MM.1S (cell line): ENCODE results near the gene TJP1.

Experiments
- DNase-seq: peaks from one replicate; pipeline ENCODE4 v3.0.0-alpha.2; 2015
- H2AFZ ChIP-seq: fragments of 300-600 bp; sonication (generic); 2 replicates; pipeline ENCODE4 v1.6.0; 2016; ENCODE audit warnings: antibody characterized with exemption, low read length
- H3F3A ChIP-seq: fragments of 300-600 bp; sonication (generic); 2 replicates; pipeline ENCODE4 v1.6.1; 2016; ENCODE audit warnings: mild to moderate bottlenecking, antibody characterized with exemption, low read length, moderate library complexity, mixed read lengths; ENCODE audit not compliant: insufficient read depth
- H3K27ac ChIP-seq: fragments of 300-600 bp; sonication (generic); 2 replicates; pipeline ENCODE4 v1.5.1; 2016; ENCODE audit warnings: mild to moderate bottlenecking, low read length
- H3K27me3 ChIP-seq: fragments of 300-600 bp; sonication (generic); replicated peaks from 2 replicates; pipeline ENCODE4 v1.6.0; 2016; ENCODE audit warnings: low read length; ENCODE audit not compliant: insufficient read depth
- H3K36me3 ChIP-seq: fragments of 300-600 bp; sonication (generic); replicated peaks from 2 replicates; pipeline ENCODE4 v1.6.1; 2016; ENCODE audit warnings: mild to moderate bottlenecking, low read length, mixed read lengths; ENCODE audit not compliant: insufficient read depth
- H3K4me1 ChIP-seq: fragments of 300-600 bp; sonication (generic); 2 replicates; pipeline ENCODE4 v1.6.1; 2016; ENCODE audit warnings: low read length, mixed read lengths
- H3K4me2 ChIP-seq: fragments of 300-600 bp; sonication (generic); 2 replicates; pipeline ENCODE4 v1.6.0; 2016; ENCODE audit warnings: low read depth, low read length
- H3K4me3 ChIP-seq: fragments of 300-600 bp; sonication (generic); 2 replicates; pipeline ENCODE4 v1.5.1; 2016; ENCODE audit warnings: low read length, mixed read lengths
- H3K79me2 ChIP-seq: fragments of 300-600 bp; sonication (generic); 2 replicates; pipeline ENCODE4 v1.6.1; 2016; ENCODE audit warnings: mixed run types, low read length, mixed read lengths
- H3K9ac ChIP-seq: fragments of 300-600 bp; sonication (generic); 2 replicates; pipeline ENCODE4 v1.6.1; 2016; ENCODE audit warnings: low read length, mixed read lengths
- H3K9me2 ChIP-seq: fragments of 300-600 bp; sonication (generic); replicated peaks from 2 replicates; pipeline ENCODE4 v1.6.1; 2016; ENCODE audit warnings: mild to moderate bottlenecking, low read length, mixed read lengths; ENCODE audit not compliant: insufficient read depth
- H3K9me3 ChIP-seq: fragments of 300-600 bp; sonication (generic); replicated peaks from 2 replicates; pipeline ENCODE4 v1.6.1; 2016; ENCODE audit warnings: mild to moderate bottlenecking, low read length, mixed read lengths; ENCODE audit not compliant: insufficient read depth
- H4K20me1 ChIP-seq: fragments of 300-600 bp; sonication (generic); 2 replicates; pipeline ENCODE4 v1.6.1; 2016; ENCODE audit warnings: mild to moderate bottlenecking, low read length, moderate library complexity, mixed read lengths; ENCODE audit not compliant: insufficient read depth
- CTCF ChIP-seq: fragments of 300-600 bp; sonication (generic); IDR thresholded peaks from 2 replicates; pipeline ENCODE4 v1.5.1; 2016; ENCODE audit warnings: antibody characterized with exemption, low read length, mixed read lengths
- EZH2 ChIP-seq: fragments of 300-600 bp; sonication (generic); optimal IDR thresholded peaks from 2 replicates; pipeline ENCODE3; 2017; ENCODE audit warnings: low read depth, mild to moderate bottlenecking, antibody characterized with exemption, low read length, mixed read lengths
- EZH2phosphoT487 ChIP-seq: fragments of 300-600 bp; sonication (generic); IDR thresholded peaks from 2 replicates; pipeline ENCODE4 v1.6.1; 2018; ENCODE audit warnings: antibody characterized with exemption, low read length

The TJP1 gene

GRCh38 chr15:29670998-29671981, 151.0 kb downstream of the TJP1 start:
- no peak overlapping the region for H3K27ac ChIP-seq
- no peak for DNase-seq
- no peak overlapping the region for H3K4me3 ChIP-seq

GRCh38 chr15:29670266-29670665, 152.0 kb downstream of the TJP1 start:
- H3K4me2 ChIP-seq, result no peak overlapping the region
- TF ChIP-seq CTCF, result no peak
- no peak for TF ChIP-seq EZH2phosphoT487
- no peak for TF ChIP-seq EZH2
- no peaks in the 10 kb centered on the region for H4K20me1 ChIP-seq
- H3K9ac ChIP-seq, result no peak overlapping the region
- H2AFZ ChIP-seq, result no peak overlapping the region
- H3K4me3 ChIP-seq, result no peak overlapping the region
- no peak for DNase-seq
- no peaks in the 10 kb centered on the region for H3K9me3 ChIP-seq
- H3K9me2 ChIP-seq, result no peaks in the 10 kb centered on the region
- no peak overlapping the region for H3K27ac ChIP-seq
- no peaks in the 10 kb centered on the region for H3K27me3 ChIP-seq
- no peaks in the 10 kb centered on the region for H3K36me3 ChIP-seq
- no peaks in the 10 kb centered on the region for H3F3A ChIP-seq
- no peaks in the 10 kb centered on the region for H3K79me2 ChIP-seq
- H3K4me1 ChIP-seq, result no peaks in the 10 kb centered on the region

More at GRCh38 chr15:29670998-29671981, 151.0 kb downstream of the TJP1 start:
- Histone ChIP-seq H3K27me3 (no peaks in the 10 kb centered on the region), H3K9me2 (no peaks in the 10 kb centered on the region), H3K4me1 (no peaks in the 10 kb centered on the region), H3K9me3 (no peaks in the 10 kb centered on the region), H3K9ac (no peak overlapping the region), H3K79me2 (no peaks in the 10 kb centered on the region), H3K4me2 (no peak overlapping the region), H2AFZ (no peak overlapping the region), H3F3A (no peaks in the 10 kb centered on the region), H3K36me3 (no peaks in the 10 kb centered on the region), H4K20me1 (no peaks in the 10 kb centered on the region)
- TF ChIP-seq CTCF (no peak), EZH2phosphoT487 (no peak), EZH2 (no peak)

GRCh38 chr15:29669823-29670222, 152.4 kb downstream of the TJP1 start:
- no peaks in the 10 kb centered on the region for H3K4me1 ChIP-seq
- no peaks in the 10 kb centered on the region for H3K36me3 ChIP-seq
- no peaks in the 10 kb centered on the region for H3F3A ChIP-seq
- no peaks in the 10 kb centered on the region for H4K20me1 ChIP-seq
- no peak overlapping the region for H3K9ac ChIP-seq
- no peak overlapping the region for H3K4me2 ChIP-seq
- no peaks in the 10 kb centered on the region for H3K79me2 ChIP-seq
- H3K4me3 ChIP-seq, result no peak overlapping the region
- TF ChIP-seq CTCF (no peak), EZH2 (no peak), EZH2phosphoT487 (no peak)
- H3K27ac ChIP-seq, result no peak overlapping the region
- H3K9me2 ChIP-seq, result no peaks in the 10 kb centered on the region
- H2AFZ ChIP-seq, result no peak overlapping the region
- no peaks in the 10 kb centered on the region for H3K9me3 ChIP-seq
- H3K27me3 ChIP-seq, result no peaks in the 10 kb centered on the region
- no peak for DNase-seq
